ENCODE measurements around the gene RNASEH1.
"Not testable (repeated sequence)": the region's sequence is repeated elsewhere in the genome, so short reads cannot be mapped to it uniquely, and the experiment has no call there.

RNASEH1 gene

DNA sequence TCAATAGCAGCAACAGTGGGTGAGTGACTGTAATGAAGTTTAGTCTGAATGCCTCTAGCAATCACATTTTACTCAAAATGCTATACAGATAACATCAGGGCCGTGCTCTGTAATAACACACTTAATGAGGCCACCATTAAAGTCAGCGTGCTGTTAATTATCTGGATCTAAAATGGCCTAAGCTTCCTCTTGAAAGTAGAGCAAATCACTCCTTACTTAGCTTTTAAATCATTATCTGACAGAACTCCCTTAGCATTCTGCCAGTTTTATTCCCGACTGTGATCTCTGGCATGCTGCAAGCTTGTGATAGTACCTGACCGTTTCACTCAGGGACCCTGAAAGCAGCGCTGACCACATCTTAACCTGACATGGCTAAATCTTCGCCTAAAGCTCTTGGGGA is 25.9 kb upstream of the RNASEH1 start:
- TF ChIP-seq POLR2A (IDR thresholded peaks at IDR 0.05; ENCODE audit: low read depth, low read length) = no peak
- FAIRE-seq (no peak), DNase-seq (ENCODE audit: insufficient read length, low spot score) (no peak)

DNA sequence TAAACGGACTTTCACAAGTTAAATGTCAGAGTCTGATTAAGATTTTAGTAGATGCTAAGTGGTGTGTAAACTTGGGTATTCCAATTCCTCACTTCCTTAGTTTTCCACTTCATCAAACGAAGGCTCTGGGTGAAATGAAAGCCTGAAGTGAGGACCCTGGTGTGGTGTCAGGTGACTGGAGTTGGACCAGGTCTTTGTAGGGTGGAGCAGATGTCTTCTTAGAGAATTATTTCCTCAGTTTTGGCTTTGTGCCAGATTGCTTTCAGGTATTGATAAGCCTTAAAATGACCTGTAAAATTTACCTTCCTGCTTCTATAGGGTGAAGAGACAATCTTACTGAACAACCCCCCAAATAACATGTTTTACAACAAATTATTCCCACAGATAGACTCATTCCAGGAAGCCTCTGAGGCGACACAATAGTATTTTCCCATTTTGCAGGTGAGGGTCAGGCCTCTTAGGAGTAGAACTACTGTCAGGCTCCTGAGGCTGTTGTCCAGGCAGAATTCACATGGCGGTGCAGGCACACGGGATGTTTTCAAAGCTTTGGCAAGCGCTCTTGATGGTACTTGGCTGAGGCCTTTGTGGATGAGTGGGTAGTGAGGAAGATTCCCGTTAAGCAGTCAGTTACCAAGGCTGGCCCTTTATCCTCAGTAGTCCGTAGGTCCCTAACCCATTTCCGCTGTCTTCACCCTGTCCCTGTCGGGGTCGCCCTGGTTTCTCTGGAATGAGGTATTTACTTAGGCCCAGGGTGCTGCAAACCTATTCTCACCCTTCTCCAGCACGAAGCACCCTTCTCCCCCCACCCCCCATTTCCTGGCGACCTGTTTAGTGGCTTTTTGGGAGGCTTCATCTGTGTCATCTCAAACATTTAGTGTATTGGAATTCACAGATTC is 23.5 kb upstream of the RNASEH1 start:
- DNase-seq (ENCODE audit: insufficient read length, low spot score) (no peak), FAIRE-seq (no peak)
- TF ChIP-seq POLR2A (IDR thresholded peaks at IDR 0.05; ENCODE audit: low read depth, low read length) = no peak

DNA sequence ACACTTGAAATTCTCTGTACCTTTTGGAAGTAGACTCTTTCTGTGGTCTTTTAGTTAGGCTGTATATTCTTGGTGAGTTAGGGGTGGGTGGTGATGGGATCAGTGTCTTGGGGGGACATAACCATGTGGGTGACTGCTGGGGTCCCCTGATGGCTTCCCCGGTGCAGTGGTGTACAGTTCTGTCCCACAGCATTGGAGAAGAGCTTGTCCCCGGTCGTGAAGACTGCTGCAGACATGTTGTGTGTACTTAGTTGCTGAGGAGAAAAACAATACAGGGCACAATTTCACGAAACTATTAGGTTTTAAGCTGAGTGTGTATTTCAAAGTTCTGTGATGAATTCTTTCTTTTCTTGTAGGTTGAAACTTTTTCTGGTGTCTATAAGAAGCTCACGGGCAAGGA is 22.3 kb upstream of the RNASEH1 start:
- DNase-seq (ENCODE audit: insufficient read length, low spot score) = no peak
- no peak for FAIRE-seq

DNA sequence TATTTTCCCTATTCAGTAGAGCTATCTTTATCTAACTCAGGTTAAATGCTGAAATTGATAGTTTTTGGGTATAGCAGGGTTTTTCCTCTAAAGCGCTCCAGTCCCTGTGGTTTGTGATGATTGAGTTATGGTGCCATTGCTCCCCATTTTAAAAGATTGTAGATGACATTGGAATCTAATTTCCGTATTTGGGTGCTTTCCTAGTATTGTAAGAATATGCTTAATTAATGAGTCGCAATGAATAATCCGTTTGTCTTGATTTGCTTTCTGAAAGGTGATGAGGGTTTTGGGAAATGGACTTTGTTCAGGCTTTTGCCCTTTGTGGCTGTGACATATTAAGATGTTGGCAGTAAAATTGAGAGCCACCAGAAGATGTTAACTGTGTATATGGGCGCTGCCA is 20.9 kb upstream of the RNASEH1 start:
- FAIRE-seq = no peak
- no peak for TF ChIP-seq POLR2A (IDR thresholded peaks at IDR 0.05; ENCODE audit: low read depth, low read length)

More for the DNA sequence above, 22.3 kb upstream of the RNASEH1 start:
- no peak for TF ChIP-seq POLR2A (IDR thresholded peaks at IDR 0.05; ENCODE audit: low read depth, low read length)

DNA sequence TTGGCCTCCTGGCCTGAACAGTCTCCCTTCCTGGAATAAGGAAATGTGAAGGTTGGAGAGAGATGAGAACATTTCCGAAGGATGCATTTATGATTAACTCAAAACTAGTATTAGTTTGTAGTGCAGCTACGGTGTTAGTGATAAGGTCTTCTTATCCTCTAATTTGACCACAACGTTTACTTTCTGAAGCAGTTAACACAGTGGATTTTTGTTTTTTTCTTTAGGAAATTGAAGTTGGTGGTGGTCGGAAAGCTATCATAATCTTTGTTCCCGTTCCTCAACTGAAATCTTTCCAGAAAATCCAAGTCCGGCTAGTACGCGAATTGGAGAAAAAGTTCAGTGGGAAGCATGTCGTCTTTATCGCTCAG is 18.1 kb upstream of the RNASEH1 start:
- FAIRE-seq = not testable (repeated sequence)

More for the DNA sequence above, 20.9 kb upstream of the RNASEH1 start:
- DNase-seq (ENCODE audit: insufficient read length, low spot score) = no peak

DNA sequence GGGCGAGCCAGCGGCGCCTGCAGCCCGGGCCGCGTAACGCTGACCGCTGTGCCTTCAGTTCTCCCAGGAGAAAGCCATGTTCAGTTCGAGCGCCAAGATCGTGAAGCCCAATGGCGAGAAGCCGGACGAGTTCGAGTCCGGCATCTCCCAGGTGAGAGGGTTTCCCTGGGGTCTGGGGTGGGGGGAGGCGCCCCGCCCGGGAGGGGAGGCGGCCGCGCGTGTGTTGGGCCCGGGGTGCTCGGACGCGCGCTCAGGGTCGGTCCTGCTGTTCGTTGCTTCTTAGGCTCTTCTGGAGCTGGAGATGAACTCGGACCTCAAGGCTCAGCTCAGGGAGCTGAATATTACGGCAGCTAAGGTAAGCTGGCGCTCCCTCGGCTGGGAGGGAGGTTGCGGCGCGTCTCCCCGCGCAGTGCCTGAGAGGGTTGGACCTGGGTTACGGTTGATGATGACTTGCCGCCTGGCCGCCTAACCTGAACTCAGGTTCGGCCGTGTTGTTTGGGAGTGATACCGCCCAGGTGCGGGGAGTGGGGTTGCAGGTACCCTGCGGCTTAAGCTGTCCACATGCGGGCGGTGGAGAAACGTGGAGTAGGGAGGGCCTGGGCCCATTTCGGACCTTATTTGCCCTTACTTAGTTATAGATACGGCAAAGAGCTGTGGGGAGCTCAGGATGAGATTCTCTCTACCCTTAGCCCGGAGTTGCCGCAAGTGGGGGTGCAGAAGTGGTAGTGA is 17.6 kb upstream of the RNASEH1 start:
- no peak for FAIRE-seq
- DNase-seq (ENCODE audit: insufficient read length, low spot score) = no peak
- no peak for TF ChIP-seq POLR2A (IDR thresholded peaks at IDR 0.05; ENCODE audit: low read depth, low read length)

More for the DNA sequence above, 18.1 kb upstream of the RNASEH1 start:
- not testable (repeated sequence) for DNase-seq (ENCODE audit: insufficient read length, low spot score)

DNA sequence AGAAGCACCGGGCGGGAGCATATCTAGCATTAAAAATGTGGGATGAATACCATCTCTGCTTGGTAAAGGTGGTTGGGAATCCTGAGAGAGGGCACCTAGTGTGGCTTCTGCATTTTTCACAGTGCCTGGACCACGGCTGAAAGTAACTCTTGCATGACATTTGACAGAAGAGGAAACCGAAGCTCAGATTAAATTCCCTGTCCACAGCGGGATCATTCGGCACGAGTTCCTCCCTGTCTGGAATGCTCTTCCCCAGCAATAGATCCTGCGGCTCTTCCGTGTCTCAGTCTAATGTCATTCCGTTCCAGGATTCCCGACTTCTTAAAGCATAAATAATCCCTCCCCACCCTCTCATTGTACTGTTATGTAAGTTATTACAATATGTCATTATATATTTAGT is 16.0 kb upstream of the RNASEH1 start:
- DNase-seq (ENCODE audit: insufficient read length, low spot score) = no peak
- no peak for TF ChIP-seq POLR2A (IDR thresholded peaks at IDR 0.05; ENCODE audit: low read depth, low read length)
- FAIRE-seq = no peak

DNA sequence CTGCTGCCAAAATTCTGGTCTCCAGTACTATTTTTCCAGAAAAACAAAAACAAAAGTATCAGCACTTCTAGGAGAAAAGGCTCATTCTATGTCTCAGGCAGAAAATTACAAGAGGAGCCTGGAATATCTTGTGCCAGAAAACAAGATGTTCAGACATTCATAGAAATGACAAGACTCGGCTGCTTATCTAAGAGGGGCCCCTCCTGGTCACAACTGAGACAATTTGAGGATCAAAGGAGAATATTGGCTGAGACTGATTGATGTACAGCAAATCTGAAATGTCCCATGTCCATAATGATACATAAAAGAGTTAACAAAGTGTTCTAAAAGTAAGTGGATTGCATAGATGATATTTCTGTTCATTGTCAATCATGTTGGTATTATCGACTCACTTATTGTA is 14.5 kb upstream of the RNASEH1 start:
- FAIRE-seq = no peak

DNA sequence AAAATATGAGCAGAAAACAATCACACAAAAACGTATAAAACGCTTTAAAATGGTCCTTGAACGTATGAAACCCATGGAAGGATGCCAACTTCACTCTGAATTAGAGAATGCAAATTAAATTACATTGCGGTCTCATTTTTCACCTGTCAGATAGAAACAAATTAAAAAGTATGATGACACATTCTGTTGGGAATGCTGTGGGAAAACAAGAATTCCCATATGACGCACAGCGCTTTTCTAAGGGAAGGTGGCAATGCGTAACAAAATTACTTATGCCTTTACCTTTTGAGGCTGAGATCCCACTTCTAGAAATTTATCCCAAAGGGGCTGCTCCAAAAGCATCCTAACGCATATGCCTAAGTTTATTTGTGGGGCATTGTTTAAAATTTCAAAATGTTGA is 13.2 kb upstream of the RNASEH1 start:
- FAIRE-seq = peak; percentile 41
- DNase-seq (ENCODE audit: insufficient read length, low spot score) = peak; percentile 60

More for the DNA sequence above, 14.5 kb upstream of the RNASEH1 start:
- no peak for DNase-seq (ENCODE audit: insufficient read length, low spot score)
- TF ChIP-seq POLR2A (IDR thresholded peaks at IDR 0.05; ENCODE audit: low read depth, low read length) = no peak

DNA sequence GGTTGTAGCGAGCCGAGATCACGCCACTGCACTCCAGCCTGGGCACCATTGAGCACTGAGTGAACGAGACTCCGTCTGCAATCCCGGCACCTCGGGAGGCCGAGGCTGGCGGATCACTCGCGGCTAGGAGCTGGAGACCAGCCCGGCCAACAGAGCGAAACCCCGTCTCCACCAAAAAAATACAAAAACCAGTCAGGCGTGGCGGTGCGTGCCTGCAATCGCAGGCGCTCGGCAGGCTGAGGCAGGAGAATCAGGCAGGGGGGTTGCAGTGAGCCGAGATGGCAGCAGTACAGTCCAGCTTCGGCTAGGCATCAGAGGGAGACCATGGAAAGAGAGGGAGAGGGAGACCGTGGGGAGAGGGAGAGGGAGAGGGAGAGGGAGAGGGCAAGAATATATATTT is 11.5 kb upstream of the RNASEH1 start:
- not testable (repeated sequence) for FAIRE-seq; DNase-seq (ENCODE audit: insufficient read length, low spot score)

More for the DNA sequence above, 13.2 kb upstream of the RNASEH1 start:
- TF ChIP-seq POLR2A (IDR thresholded peaks at IDR 0.05; ENCODE audit: low read depth, low read length) = no peak

DNA sequence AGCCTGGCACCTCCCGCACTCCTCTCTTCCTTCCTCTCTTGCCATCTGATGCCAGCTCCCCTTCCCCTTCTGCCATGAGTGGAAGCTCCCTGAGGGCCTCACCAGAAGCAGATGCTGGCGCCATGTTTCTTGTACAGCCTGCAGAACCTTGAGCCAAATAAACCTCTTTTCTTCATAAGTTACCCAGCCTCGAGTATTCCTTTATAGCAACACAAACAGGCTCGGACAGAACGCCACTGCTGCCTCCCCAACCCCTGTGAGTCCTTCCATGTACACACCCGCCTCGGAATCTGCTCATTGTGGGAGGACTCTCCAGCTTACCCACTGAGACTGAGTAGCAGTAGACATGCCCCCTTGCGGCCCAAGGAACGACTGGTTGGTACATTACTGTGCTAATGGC is 8.7 kb upstream of the RNASEH1 start:
- FAIRE-seq (no peak), DNase-seq (ENCODE audit: insufficient read length, low spot score) (no peak)
- no peak for TF ChIP-seq POLR2A (IDR thresholded peaks at IDR 0.05; ENCODE audit: low read depth, low read length)

DNA sequence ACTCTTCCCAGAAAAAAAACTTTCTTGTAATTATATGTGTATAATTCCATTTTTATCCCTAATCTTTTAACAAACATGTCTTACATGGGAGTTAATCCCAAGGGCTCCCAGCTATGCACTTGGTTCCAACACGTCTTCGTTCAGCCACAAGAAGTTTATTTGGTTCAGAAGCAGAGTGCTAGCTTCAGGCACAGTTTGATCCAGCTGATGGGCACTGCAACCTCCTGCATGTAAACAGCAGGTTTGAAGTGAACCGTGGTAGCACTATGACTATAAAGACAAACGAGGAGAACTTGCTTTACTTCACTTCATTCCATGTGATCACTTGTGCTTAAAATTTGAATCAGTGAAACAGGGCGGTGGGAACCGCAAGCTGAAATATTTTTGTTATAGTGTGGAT is 7.0 kb upstream of the RNASEH1 start:
- DNase-seq (ENCODE audit: insufficient read length, low spot score) (no peak), FAIRE-seq (no peak)
- no peak for TF ChIP-seq POLR2A (IDR thresholded peaks at IDR 0.05; ENCODE audit: low read depth, low read length)

DNA sequence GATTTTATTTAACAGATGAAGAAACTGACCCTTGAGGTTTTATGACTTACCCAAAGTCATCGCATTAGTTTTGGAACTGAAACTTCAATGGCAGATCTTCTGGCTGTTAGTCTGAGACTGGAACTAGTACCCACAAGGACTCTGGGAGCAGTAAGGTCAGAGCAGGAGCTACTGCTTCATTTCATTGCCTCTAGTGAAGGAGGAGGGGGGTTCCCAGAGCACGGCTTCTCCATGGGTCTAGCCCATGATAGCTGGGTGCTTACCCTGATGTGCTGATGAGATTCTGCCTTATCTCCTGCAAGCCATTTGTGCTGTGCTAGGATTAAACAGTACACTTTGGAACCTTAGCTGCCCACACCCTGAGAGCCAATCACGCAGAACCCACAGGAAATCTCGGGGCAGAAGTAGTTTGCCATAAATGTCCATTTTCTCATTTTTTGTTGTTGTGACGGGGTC is 5.4 kb upstream of the RNASEH1 start:
- no peak for DNase-seq (ENCODE audit: insufficient read length, low spot score)
- TF ChIP-seq POLR2A (IDR thresholded peaks at IDR 0.05; ENCODE audit: low read depth, low read length) = no peak
- no peak for FAIRE-seq

DNA sequence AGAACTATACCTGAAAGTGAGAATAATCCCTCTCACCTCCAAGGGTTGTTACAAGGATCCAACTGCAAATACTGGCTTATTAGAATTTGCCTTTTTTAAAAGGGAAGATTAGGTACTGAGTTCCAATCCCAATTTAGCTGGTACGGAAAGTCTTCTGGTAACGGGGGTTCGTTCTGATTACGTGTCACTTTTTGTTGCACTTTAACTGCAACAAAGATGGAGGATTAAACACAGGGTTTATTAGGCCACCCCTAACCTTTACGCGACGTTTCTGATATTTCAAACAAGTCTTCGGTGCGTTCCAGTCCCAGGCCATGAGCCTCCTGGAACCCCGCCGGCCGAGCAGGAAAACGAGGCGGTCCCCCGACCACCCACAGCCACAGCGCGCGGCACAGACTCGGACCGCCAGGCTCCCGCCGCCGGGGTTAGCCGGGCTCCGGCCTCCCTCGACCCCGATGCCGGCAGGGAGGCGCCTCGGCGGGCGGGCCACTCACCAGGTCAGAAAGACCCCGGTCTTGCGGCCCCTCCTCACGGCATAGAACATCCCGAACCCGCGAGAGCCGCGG is 411 bp downstream of the RNASEH1 start:
- TF ChIP-seq POLR2A (IDR thresholded peaks at IDR 0.05; ENCODE audit: low read depth, low read length) = no peak
- DNase-seq (ENCODE audit: insufficient read length, low spot score) = no peak
- no peak for FAIRE-seq

All from H54 (cell line).